SHP77 (cell line): ENCODE data around the gene WNT2B.
"Not testable (repeated sequence)": the region's sequence is repeated elsewhere in the genome, so short reads cannot be mapped to it uniquely, and the experiment has no call there.

Experiments
- DNase-seq, 2 experiments: peaks; one replicate each; lab custom pipeline; 2025; lab: John Stamatoyannopoulos, UW

The WNT2B gene

GRCh38 chr1:112508278-112509004, at the start of gene WNT2B:
TSS of gene WNT2B (plus strand) at chr1:112508965. CDS start at chr1:112509263, 298 bp downstream.
- peak in 1 of 2 experiments; percentile 22 for DNase-seq

DNA sequence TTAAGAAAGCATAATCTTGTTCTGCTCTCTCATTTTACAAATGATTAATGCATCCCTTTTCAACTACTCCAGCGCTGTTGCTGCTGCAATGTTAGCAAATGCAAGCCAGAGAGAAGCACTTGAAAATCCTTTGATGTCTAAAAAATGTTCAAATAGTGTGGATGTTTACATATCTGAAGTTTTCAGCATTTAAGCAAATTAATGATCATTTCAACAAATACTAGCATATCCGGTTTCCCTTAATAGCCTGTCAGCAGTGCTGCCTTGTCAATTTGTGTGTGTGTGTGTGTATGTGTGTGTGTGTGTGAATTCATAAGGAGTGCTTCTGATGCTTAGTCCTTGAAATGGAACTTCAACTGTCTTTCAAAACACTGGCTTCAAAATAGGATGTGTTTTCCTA, 48.1 kb upstream of the WNT2B start:
- no peak for DNase-seq

DNA sequence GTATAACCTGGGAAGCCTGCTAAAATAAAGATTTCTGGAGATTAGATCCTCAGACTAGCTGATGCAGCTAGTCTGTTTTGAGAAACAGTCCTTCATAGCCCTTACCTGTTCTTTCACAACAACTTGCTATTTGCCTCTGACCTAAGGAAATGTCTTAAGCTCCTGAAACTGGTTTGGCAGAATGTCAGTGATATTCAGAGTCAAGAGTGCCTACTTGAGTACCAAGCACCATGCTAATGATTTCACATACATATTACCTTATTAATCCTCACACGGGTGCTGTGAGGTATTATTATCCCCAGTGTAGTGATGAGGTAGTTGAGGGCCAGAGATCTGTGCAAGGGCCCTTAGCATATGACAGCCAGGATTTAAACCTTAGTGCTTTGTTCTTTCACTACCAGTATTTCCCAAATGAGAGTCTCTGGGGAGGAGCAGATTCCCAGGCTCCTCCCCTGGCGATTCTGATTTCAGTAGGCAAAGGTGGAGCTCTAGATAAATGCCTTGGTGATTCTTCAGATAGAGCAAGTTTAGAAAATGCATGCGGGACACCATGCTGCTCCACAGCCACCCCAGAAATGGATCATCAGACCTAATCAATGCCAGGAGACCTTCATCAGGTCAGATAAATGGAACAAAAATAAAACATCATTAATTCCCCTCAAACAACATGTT, 47.4 kb upstream of the WNT2B start:
- no peak for DNase-seq

DNA sequence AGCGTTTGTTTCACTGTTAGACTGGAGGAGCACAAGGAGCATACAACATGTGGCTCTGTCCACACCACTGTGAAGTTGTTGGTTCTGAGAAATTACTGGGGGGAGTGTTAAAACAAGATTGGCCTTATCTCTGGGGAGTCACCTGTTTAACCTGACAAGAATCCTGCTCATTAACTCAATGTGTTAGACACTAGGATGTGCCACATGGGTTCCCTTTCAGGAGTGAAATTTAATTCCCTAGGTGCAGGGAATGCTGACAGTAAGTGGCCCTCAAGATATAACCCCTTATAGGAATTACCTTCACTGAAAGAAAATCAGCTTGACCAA, 45.8 kb upstream of the WNT2B start:
- DNase-seq = no peak

GRCh38 chr1:112464501-112464900, 44.3 kb upstream of the WNT2B start:
- no peak for DNase-seq

DNA sequence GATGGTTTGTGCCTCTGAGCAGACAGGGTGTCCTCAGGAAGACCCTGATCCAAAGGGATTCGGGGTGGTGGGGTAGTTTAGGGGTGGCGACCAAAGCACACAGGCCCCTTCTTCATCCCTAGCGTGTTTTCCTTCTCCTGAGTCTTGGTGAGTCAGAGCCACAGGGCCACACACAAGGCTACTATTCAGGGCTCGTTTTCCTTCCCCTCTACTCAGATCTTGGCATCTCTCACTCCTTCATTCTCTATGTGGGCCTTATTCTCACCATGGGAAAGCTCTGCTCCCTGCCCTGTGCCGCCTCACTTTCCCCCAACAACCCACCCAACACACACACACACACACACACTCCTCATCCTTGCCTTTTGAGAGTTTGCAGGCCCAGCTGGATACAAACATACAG, 43.6 kb upstream of the WNT2B start:
- no peak for DNase-seq

GRCh38 chr1:112466078-112466660, 42.6 kb upstream of the WNT2B start:
- DNase-seq = peak; percentile 91 to 92

DNA sequence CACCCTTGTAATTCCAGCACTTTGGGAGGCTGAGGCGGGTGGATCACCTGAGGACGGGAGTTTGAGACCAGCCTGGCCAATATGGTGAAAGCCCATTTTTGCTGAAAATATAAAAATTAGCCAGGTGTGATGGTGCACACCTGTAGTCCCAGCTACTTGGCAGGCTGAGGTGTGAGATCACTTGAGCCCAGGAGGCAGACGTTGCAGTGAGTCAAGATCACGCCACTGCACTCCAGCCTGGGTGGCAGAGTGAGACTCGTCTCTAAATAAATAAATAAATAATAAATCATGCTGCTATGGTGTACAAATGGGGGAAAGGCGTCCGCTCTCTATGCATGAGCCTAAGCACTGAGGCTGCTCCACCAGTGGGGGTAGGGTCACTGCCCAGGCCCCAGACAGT, 38.4 kb upstream of the WNT2B start:
- not testable (repeated sequence) for DNase-seq

DNA sequence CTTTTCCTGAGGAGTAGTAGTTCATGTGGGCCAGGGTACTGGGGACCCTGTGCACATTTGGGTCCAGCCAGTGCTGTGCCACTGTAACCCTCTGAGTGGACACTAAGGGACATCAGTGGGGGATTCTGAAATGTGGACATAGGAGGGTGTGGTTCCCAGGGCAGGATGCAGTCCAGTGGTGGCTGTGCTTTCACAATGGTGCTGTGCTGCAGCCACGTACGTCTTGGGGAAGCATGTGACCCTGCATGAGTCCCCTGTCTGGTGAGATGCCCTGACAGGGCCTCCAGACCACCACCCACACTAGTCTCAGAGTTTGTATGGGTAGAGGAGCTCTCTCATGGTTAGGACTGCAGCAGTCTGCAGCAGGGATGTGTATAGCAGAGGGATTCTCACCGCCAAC, 37.8 kb upstream of the WNT2B start:
- DNase-seq = no peak

- no peak for DNase-seq
Observed at GRCh38 chr1:112472142-112472541, 36.6 kb upstream of the WNT2B start.

GRCh38 chr1:112477550-112477949, 31.2 kb upstream of the WNT2B start:
- no peak for DNase-seq

DNA sequence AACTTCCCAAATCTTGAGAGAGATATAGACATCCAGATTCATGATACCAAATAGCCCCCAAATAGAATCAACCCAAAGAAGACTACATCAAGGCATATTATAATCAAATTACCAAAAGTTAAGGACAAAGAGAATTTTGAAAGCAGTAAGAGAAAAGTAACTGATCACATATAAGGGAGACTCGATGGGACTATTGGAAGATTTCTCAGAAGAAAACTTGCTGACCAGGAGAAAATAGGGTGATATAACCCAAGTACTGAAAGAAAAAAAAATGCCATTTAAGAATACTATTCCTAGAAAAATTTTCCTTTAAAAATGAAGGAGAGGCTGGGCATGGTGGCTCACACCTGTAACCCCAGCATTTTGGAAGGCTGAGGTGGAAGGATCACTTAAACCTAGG, 30.5 kb upstream of the WNT2B start:
- DNase-seq = no peak

DNA sequence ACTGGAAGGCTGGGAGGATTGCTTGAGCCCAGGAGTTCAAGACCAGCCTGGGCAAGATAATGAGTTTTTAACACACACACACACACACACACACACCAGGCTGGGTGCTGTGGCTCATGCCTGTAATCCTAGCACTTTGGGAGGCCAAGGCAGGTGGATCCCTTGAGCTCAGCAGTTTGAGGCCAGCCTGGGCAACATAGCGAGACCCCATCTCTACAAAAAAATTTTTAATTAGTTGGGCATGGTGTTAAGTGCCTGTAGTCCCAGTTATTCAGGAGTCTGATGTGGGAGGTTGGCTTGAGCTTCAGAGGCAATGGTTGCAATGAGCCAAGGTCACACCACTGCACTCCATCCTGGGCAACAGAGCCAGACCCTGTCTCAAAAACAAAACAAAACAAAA, 22.7 kb upstream of the WNT2B start:
- DNase-seq = not testable (repeated sequence)

DNA sequence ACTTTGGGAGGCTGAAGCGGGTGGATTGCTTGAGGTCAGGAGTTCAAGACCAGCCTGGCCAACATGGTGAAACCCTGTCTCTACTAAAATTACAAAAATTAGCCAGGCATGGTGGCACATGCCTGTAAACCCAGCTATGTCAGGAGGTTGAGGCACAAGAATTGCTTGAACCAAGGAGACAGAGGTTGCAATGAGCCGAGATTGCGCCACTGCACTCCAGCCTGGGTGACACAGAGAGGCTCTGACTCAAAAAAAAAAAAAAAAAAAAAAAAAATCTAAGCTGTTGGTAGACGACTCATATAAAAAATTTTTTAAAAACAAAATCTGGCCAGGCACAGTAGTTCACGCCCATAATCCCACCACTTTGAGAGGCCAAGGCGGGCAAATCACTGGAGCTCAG, 21.1 kb upstream of the WNT2B start:
- not testable (repeated sequence) for DNase-seq

DNA sequence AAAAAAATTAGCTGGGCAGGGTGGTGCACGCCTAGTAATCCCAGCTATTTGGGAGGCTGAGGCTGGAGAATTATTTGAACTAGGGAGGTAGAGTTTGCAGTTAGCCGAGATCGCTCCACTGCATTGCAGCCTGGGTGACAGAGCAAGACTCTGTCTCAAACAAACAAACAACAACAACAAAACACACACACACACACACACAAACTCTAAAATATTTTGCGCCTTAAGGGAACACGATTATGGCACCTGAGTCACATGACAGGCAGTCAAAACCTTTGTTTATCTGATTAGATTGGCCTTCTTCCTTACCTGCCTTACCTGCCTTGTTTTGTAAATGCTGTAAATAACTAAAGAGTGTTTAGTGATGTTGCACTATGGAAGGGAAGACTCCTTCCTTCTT, 20.6 kb upstream of the WNT2B start:
- no peak for DNase-seq

- no peak for DNase-seq
Observed at GRCh38 chr1:112492076-112492475, 16.7 kb upstream of the WNT2B start.

- no peak for DNase-seq
Observed at GRCh38 chr1:112493351-112493750, 15.4 kb upstream of the WNT2B start.

DNA sequence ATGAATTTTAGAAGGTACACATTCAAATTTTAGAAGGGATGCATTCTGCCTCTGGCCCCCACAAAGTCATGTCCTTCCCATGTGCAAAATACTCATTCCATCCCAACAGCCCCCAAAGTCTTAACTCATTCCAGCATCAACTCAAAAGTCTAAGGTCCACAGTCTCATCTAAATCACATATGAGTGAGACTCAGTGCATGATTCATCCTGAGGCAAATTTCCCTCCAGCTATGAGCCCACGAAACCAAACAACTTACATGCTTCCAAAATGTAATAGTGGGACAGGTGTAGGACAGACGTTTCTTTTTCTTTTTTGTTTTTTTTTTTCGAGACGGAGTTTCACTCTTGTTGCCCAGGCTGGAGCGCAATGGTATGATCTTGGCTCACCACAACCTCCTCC, 12.5 kb upstream of the WNT2B start:
- no peak for DNase-seq

DNA sequence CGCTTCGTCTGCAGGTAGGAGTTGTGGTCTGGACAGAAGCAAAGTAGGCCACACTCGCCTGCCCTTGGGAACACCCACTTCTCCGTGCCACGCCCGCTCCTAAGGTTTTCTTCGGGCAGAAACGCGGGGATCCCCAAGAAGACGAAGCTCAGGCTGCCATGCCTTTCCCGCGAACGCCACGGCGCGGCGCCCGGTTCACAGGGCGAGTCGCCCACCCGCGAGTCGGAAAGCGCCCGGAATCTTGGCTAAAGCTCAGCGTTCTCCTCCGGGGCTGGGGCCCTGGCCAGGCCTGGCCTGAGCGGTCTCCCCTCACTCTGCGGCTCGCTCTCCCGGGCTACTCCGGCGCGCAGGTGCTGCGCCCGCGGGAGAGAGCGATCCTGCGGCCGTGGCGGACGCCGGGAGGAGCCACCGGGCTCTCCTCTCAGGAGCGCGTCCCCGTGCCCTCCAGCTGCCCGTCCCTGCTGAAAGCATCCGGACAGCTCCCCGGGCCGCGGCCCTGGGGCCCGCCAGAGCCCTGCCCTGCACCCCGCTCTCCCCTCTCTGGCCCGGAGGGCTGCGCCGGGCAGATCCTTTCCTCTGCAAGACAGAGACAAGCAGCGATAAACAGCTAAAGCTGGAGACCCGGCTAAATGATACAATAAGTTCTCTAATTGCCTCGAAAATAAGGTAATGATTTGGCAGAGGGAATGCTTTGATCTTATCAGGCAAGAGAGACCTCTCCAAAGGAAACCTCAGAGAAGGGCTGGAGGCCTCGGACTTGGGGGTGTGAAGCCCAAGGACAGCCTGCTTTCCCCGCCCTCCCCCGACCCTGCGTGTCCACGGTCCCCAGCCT, 6.7 kb upstream of the WNT2B start:
- DNase-seq = peak in 1 of 2 experiments; percentile 17

- no peak for DNase-seq
Observed at GRCh38 chr1:112502826-112503225, 5.9 kb upstream of the WNT2B start.

GRCh38 chr1:112504001-112504660, 4.6 kb upstream of the WNT2B start:
- no peak for DNase-seq
